CD8-positive, alpha-beta memory T cell (primary cell): ENCODE results near the gene DEFB113. TPM values are rescaled to one million over a fixed set of nuclear protein-coding genes. Genes with fewer than 3 reads are reported as not detected.
A peak's percentile ranks its signal among the peaks of the same experiment; 100 is the strongest.

ENCODE experiments used
- CTCF ChIA-PET: fragments of 350-600 bp; sonication (Branson Sonifier 250); formaldehyde crosslinking; loops from one replicate; lab custom pipeline; 2021; ENCODE audit warnings: antibody characterized with exemption; lab: Charles Lee
- POLR2A ChIA-PET: fragments of 350-600 bp; sonication (Branson Sonifier 250); formaldehyde crosslinking; loops from one replicate; lab custom pipeline; 2021; ENCODE audit warnings: antibody characterized with exemption; lab: Charles Lee
- DNase-seq, 5 donors: peaks; one replicate each; pipeline versions ENCODE4 v3.0.0 to v3.0.0-alpha.2; 2020 to 2022; ENCODE audit warnings: mixed read lengths in 1 of 5
- H3K27ac ChIP-seq: one replicate; pipeline ENCODE4 v1.7.0; 2013; ENCODE audit warnings: low read depth, mild to moderate bottlenecking, low read length, moderate library complexity
- H3K27me3 ChIP-seq: 2 replicates; pipeline ENCODE4 v1.7.0; 2013; ENCODE audit warnings: low read length, mild to moderate bottlenecking; ENCODE audit not compliant: insufficient read depth, poor library complexity, severe bottlenecking
- H3K36me3 ChIP-seq: 2 replicates; pipeline ENCODE4 v1.7.0; 2013; ENCODE audit warnings: mild to moderate bottlenecking, low read length, moderate library complexity; ENCODE audit not compliant: insufficient read depth
- H3K4me1 ChIP-seq: 2 replicates; pipeline ENCODE4 v1.7.0; 2013; ENCODE audit warnings: mild to moderate bottlenecking, low read length, moderate library complexity; ENCODE audit not compliant: insufficient read depth
- H3K4me3 ChIP-seq: 2 replicates; pipeline ENCODE4 v1.7.0; 2013; ENCODE audit warnings: mild to moderate bottlenecking, low read length
- H3K9me3 ChIP-seq: 2 replicates; pipeline ENCODE4 v1.7.0; 2013; ENCODE audit warnings: mild to moderate bottlenecking, low read length
- H3K27ac Mint-ChIP-seq, 8 donors: one replicate each; pipeline ENCODE4 v1.8.0; 2020 to 2021; ENCODE audit warnings: mixed read lengths in 8 of 8, mild to moderate bottlenecking in 6 of 8, inconsistent platforms in 3 of 8, moderate library complexity in 3 of 8
- H3K27me3 Mint-ChIP-seq, 2 donors: one replicate each; pipeline ENCODE4 v1.8.0; 2020 to 2021; ENCODE audit warnings: mixed read lengths in 2 of 2, mild to moderate bottlenecking in 1 of 2, moderate library complexity in 1 of 2
- H3K36me3 Mint-ChIP-seq, 3 donors: one replicate each; pipeline ENCODE4 v1.8.0; 2020 to 2021; ENCODE audit warnings: mixed read lengths in 3 of 3, inconsistent platforms in 1 of 3, mild to moderate bottlenecking in 1 of 3
- H3K4me1 Mint-ChIP-seq, 3 donors: one replicate each; pipeline ENCODE4 v1.8.0; 2020 to 2021; ENCODE audit warnings: mixed read lengths in 3 of 3, inconsistent platforms in 1 of 3, mild to moderate bottlenecking in 1 of 3
- H3K4me3 Mint-ChIP-seq, 7 donors: one replicate each; pipeline ENCODE4 v1.8.0; 2020 to 2021; ENCODE audit warnings: mixed read lengths in 7 of 7, mild to moderate bottlenecking in 6 of 7, moderate library complexity in 4 of 7, inconsistent platforms in 2 of 7
- H3K9me3 Mint-ChIP-seq, 5 donors: one replicate each; pipeline ENCODE4 v1.8.0; 2020 to 2022; ENCODE audit warnings: mixed read lengths in 5 of 5, mild to moderate bottlenecking in 3 of 5, moderate library complexity in 2 of 5, inconsistent platforms in 1 of 5
- polyA plus RNA-seq: library from polyadenylated mRNA; unstranded; fragments of 300-500 nt; fragmentation: Illumina TruSeq; gene quantifications from one replicate; pipeline ENCODE4 v1.2.3, GENCODE V29; 2021
- total RNA-seq, 2 experiments: library from RNA; stranded (reverse); gene quantifications; one replicate each; pipeline ENCODE4 v1.2.3, GENCODE V29; 2021

DEFB113 gene
- total and polyA plus RNA-seq, 3 experiments from 2014 or later, result not detected

GRCh38 chr6:49933526-49933925 lies 35.9 kb downstream of the DEFB113 start:
- ChIA-PET CTCF (no interaction called here), POLR2A (no interaction called here)
- Mint-ChIP-seq H3K9me3 (peaks cover 0 to 9% (median 2%) of the 10 kb centered on the region in 5 donors), H3K27me3 (no peaks in the 10 kb centered on the region), H3K4me1 (no peaks in the 10 kb centered on the region), H3K36me3 (no peaks in the 10 kb centered on the region), H3K27ac (no peak overlapping the region), H3K4me3 (no peak overlapping the region)
- Histone ChIP-seq H3K27me3 (no peaks in the 10 kb centered on the region), H3K27ac (no peak overlapping the region), H3K36me3 (no peaks in the 10 kb centered on the region), H3K4me3 (no peak overlapping the region), H3K4me1 (no peaks in the 10 kb centered on the region), H3K9me3 (no peaks in the 10 kb centered on the region)
- DNase-seq, result peak in 1 of 5 donors; percentile 31

- POLR2A ChIA-PET, result no interaction called here
- Histone ChIP-seq H3K27me3 (no peaks in the 10 kb centered on the region), H3K27ac (no peak overlapping the region), H3K4me3 (no peak overlapping the region), H3K4me1 (no peaks in the 10 kb centered on the region), H3K36me3 (no peaks in the 10 kb centered on the region), H3K9me3 (no peaks in the 10 kb centered on the region)
- Mint-ChIP-seq H3K27me3 (no peaks in the 10 kb centered on the region), H3K36me3 (peaks cover 0 to 3% (median 0%) of the 10 kb centered on the region in 3 donors), H3K9me3 (peaks cover 0 to 13% (median 2%) of the 10 kb centered on the region in 5 donors), H3K4me1 (no peaks in the 10 kb centered on the region), H3K27ac (no peak overlapping the region), H3K4me3 (no peak overlapping the region)
- CTCF ChIA-PET, result no interaction called here
- no peak for DNase-seq
Measured at GRCh38 chr6:49929340-49929739, 40.1 kb downstream of the DEFB113 start.

- Histone ChIP-seq H3K27me3 (no peaks in the 10 kb centered on the region), H3K36me3 (no peaks in the 10 kb centered on the region), H3K9me3 (no peaks in the 10 kb centered on the region), H3K4me1 (no peaks in the 10 kb centered on the region), H3K27ac (no peak overlapping the region), H3K4me3 (no peak overlapping the region)
- no peak overlapping the region for H3K4me3 Mint-ChIP-seq
- no peaks in the 10 kb centered on the region for H3K27me3 Mint-ChIP-seq
- H3K36me3 Mint-ChIP-seq, result peaks cover 0 to 3% (median 0%) of the 10 kb centered on the region in 3 donors
- no peak for DNase-seq
- H3K9me3 Mint-ChIP-seq, result peaks cover 0 to 16% (median 2%) of the 10 kb centered on the region in 5 donors
- ChIA-PET CTCF (no interaction called here), POLR2A (no interaction called here)
- no peak overlapping the region for H3K27ac Mint-ChIP-seq
- no peaks in the 10 kb centered on the region for H3K4me1 Mint-ChIP-seq
Measured at GRCh38 chr6:49923826-49924225, 45.6 kb downstream of the DEFB113 start.

GRCh38 chr6:49919935-49920644 lies 49.3 kb downstream of the DEFB113 start:
- Mint-ChIP-seq H3K4me1 (no peaks in the 10 kb centered on the region), H3K27me3 (no peaks in the 10 kb centered on the region), H3K4me3 (no peak overlapping the region), H3K9me3 (peaks cover 2 to 26% (median 4%) of the 10 kb centered on the region in 5 donors), H3K27ac (no peak overlapping the region), H3K36me3 (no peaks in the 10 kb centered on the region)
- Histone ChIP-seq H3K4me1 (no peaks in the 10 kb centered on the region), H3K27ac (no peak overlapping the region), H3K9me3 (no peaks in the 10 kb centered on the region), H3K27me3 (no peaks in the 10 kb centered on the region), H3K36me3 (no peaks in the 10 kb centered on the region), H3K4me3 (no peak overlapping the region)
- ChIA-PET POLR2A (no interaction called here), CTCF (no interaction called here)
- DNase-seq, result no peak

- H3K4me3 Mint-ChIP-seq, result no peak overlapping the region
- H3K36me3 Mint-ChIP-seq, result no peaks in the 10 kb centered on the region
- peaks cover 2 to 26% (median 4%) of the 10 kb centered on the region in 5 donors for H3K9me3 Mint-ChIP-seq
- no peaks in the 10 kb centered on the region for H3K4me1 Mint-ChIP-seq
- no peak overlapping the region for H3K27ac Mint-ChIP-seq
- no peaks in the 10 kb centered on the region for H3K27me3 Mint-ChIP-seq
- Histone ChIP-seq H3K36me3 (no peaks in the 10 kb centered on the region), H3K4me1 (no peaks in the 10 kb centered on the region), H3K4me3 (no peak overlapping the region), H3K27ac (no peak overlapping the region), H3K9me3 (no peaks in the 10 kb centered on the region), H3K27me3 (no peaks in the 10 kb centered on the region)
- DNase-seq, result no peak
- ChIA-PET POLR2A (no interaction called here), CTCF (no interaction called here)
Measured at GRCh38 chr6:49919261-49919660, 50.2 kb downstream of the DEFB113 start.

GRCh38 chr6:49918787-49919186 lies 50.6 kb downstream of the DEFB113 start:
- Mint-ChIP-seq H3K27me3 (no peaks in the 10 kb centered on the region), H3K36me3 (no peaks in the 10 kb centered on the region), H3K4me3 (no peak overlapping the region), H3K4me1 (no peaks in the 10 kb centered on the region), H3K9me3 (peaks cover 2 to 26% (median 4%) of the 10 kb centered on the region in 5 donors), H3K27ac (no peak overlapping the region)
- H3K4me1 ChIP-seq, result no peaks in the 10 kb centered on the region
- H3K27ac ChIP-seq, result no peak overlapping the region
- CTCF ChIA-PET, result no interaction called here
- no peaks in the 10 kb centered on the region for H3K36me3 ChIP-seq
- POLR2A ChIA-PET, result no interaction called here
- no peaks in the 10 kb centered on the region for H3K9me3 ChIP-seq
- no peak for DNase-seq
- no peaks in the 10 kb centered on the region for H3K27me3 ChIP-seq
- no peak overlapping the region for H3K4me3 ChIP-seq

Other genes with a start within 250 kb of the DEFB113 start
- not detected for gene CRISP3, start 225.2 kb downstream of the DEFB113 start, total RNA-seq
- not detected for gene CRISP3, start 225.2 kb downstream of the DEFB113 start, polyA plus RNA-seq
- not detected for gene PGK2, start 182.3 kb downstream of the DEFB113 start, total RNA-seq
- not detected for gene PGK2, start 182.3 kb downstream of the DEFB113 start, polyA plus RNA-seq
- not detected for gene CRISP1, start 103.1 kb downstream of the DEFB113 start, total RNA-seq
- gene CRISP1, start 103.1 kb downstream of the DEFB113 start, polyA plus RNA-seq, result not detected
- not detected for gene DEFB114, start 5.5 kb downstream of the DEFB113 start, total RNA-seq
- not detected for gene DEFB114, start 5.5 kb downstream of the DEFB113 start, polyA plus RNA-seq
- not detected for gene DEFB110, start 52.4 kb upstream of the DEFB113 start, total RNA-seq
- gene DEFB110, start 52.4 kb upstream of the DEFB113 start, polyA plus RNA-seq, result not detected
- not detected for gene DEFB112, start 80.3 kb upstream of the DEFB113 start, total RNA-seq
- not detected for gene DEFB112, start 80.3 kb upstream of the DEFB113 start, polyA plus RNA-seq